Measurements from ENCODE around the gene HAPLN1. TPM values are rescaled to one million over a fixed set of nuclear protein-coding genes. Genes with fewer than 3 reads are reported as not detected.

Gene HAPLN1
- total and polyA plus RNA-seq, 2 of the 8 experiments (the other 6 are each of a cell fraction or from before 2014, with no cell fraction given) = 0.56 to 2.1 TPM

GRCh38 chr5:83721953-83722901 lies 1.6 kb upstream of the HAPLN1 start:
- Histone ChIP-seq H3K4me2 (ENCODE audit: insufficient read depth in 1 of 2, low read depth in 2 of 2, low read length in 2 of 2) (peak overlapping the region; percentile 81 to 84), H3K23me2 (ENCODE audit: low read depth, low read length) (peaks cover 9% of the 10 kb centered on the region; the same call in 1 of the 2 replicates), H3K56ac (replicated peaks; ENCODE audit: insufficient read length, low read depth, low read length) (peak overlapping the region; percentile 77), H3K14ac (ENCODE audit: insufficient read length) (no peak overlapping the region), H4K20me1 (replicated peaks in 1 of 2; ENCODE audit: control insufficient read depth in 1 of 2, insufficient read depth in 2 of 2, low read length in 2 of 2) (no peaks in the 10 kb centered on the region), H3K9me3 (ENCODE audit: insufficient read depth in 2 of 2, low read depth in 1 of 2, low read length in 1 of 2) (no peaks in the 10 kb centered on the region), H3K4ac (replicated peaks; ENCODE audit: insufficient read length, low read depth, low read length) (no peak overlapping the region), H4K91ac (replicated peaks; ENCODE audit: insufficient read length, low read length) (no peak overlapping the region), H3K4me1 (replicated peaks in 1 of 4; ENCODE audit: control insufficient read depth in 3 of 4, insufficient read depth in 4 of 4, low read length in 3 of 4) (peaks cover 0 to 16% (median 10%) of the 10 kb centered on the region in 4 experiments; a peak in 4 of 7 replicates), H2BK120ac (replicated peaks; ENCODE audit: low read depth, low read length) (no peak overlapping the region), H2BK15ac (ENCODE audit: low read length) (no peak overlapping the region), H2BK12ac (ENCODE audit: low read depth, low read length) (no peak overlapping the region), H2BK5ac (ENCODE audit: low read depth, low read length) (no peak overlapping the region; the same call in 1 of the 2 replicates), H3K79me1 (ENCODE audit: low read depth, low read length) (no peaks in the 10 kb centered on the region), H2BK20ac (ENCODE audit: low read length) (0 out of 2 replicates have a peak overlapping the region, but pooled peaks have one; percentile 16), H3K27ac (ENCODE audit: low read depth, low read length) (peak overlapping the region; percentile 22; the same call in 1 of the 2 replicates), H4K8ac (ENCODE audit: extremely low read depth, insufficient read depth, low read length) (peak overlapping the region; percentile 77; the same call in 1 of the 2 replicates), H2AK5ac (ENCODE audit: low read depth, low read length) (no peak overlapping the region), H2AFZ (ENCODE audit: low read length) (peak overlapping the region; percentile 91), H4K5ac (ENCODE audit: insufficient read length, low read depth, low read length) (peak overlapping the region; percentile 73), H3K9ac (replicated peaks in 1 of 4; ENCODE audit: extremely low read depth in 1 of 4, low read depth in 3 of 4, low read length in 3 of 4) (peak overlapping the region; percentile 59 to 76 (median 62); a peak in 6 of 7 replicates), H3K79me2 (ENCODE audit: control insufficient read depth in 1 of 2, insufficient read depth in 2 of 2, low read length in 2 of 2) (no peaks in the 10 kb centered on the region), H3K18ac (ENCODE audit: extremely low read depth, low read length) (peak overlapping the region; percentile 79; the same call in 1 of the 2 replicates), H3K27me3 (replicated peaks in 1 of 4; ENCODE audit: control insufficient read depth in 3 of 4, extremely low read depth in 1 of 4, insufficient read depth in 3 of 4, low read length in 3 of 4) (peaks cover 0 to 2% (median 0%) of the 10 kb centered on the region in 4 experiments; a peak in 2 of 7 replicates), H3K36me3 (ENCODE audit: control insufficient read depth in 2 of 4, insufficient read depth in 4 of 4, low read length in 3 of 4) (no peaks in the 10 kb centered on the region), H3K4me3 (ENCODE audit: extremely low read depth in 1 of 4, insufficient read depth in 2 of 4, low read depth in 3 of 4, low read length in 4 of 4) (peak overlapping the region; percentile 64 to 77 (median 70)), H3K23ac (ENCODE audit: insufficient read length) (no peak overlapping the region)
- ChIA-PET POLR2A (ENCODE audit: partially characterized antibody) (interaction anchor here (0.6 to 2.6 kb wide), 7 partner anchors 8 to 1095 kb away, joined by 3 to 8 read pairs (median 4); no protein-coding TSS in a partner anchor), CTCF (ENCODE audit: partially characterized antibody) (interaction anchor here (0.6 to 5.7 kb wide), 15 partner anchors 10 to 661 kb away, joined by 3 to 29 read pairs (median 3); no protein-coding TSS in a partner anchor)
- FAIRE-seq (peak; percentile 39), DNase-seq (ENCODE audit: low read depth in 1 of 2, low spot score in 2 of 2) (peak; percentile 53 to 85)
- WGBS, 2 experiments (ENCODE audit: extremely low coverage in 1 of 2, insufficient coverage in 1 of 2, insufficient read length in 1 of 2, insufficient replicate concordance in 2 of 2, low coverage in 1 of 2, low lambda C conversion rate in 2 of 2, missing lambda C conversion rate in 1 of 2) = 4% methylated on average over 69 of the region's 72 CpGs; no CpG with 5 or more reads in 1 of the 2 experiments
- peak; percentile 54; the same call in 1 of the 2 replicates for TF ChIP-seq TBP (IDR thresholded peaks at IDR 0.05; ENCODE audit: low read depth, low read length)
- 0 out of 2 replicates have a peak, but pooled peaks have one; percentile 16 for TF ChIP-seq CREB1 (IDR thresholded peaks at IDR 0.05)
- no peak for TF ChIP-seq TCF12 (IDR thresholded peaks at IDR 0.05; ENCODE audit: low read depth, low read length)
- no peak for TF ChIP-seq CTBP2 (IDR thresholded peaks at IDR 0.05; ENCODE audit: borderline replicate concordance, insufficient read depth, insufficient read length, low read length)
- peak; percentile 88 for TF ChIP-seq RBBP5 (IDR thresholded peaks at IDR 0.05; ENCODE audit: borderline replicate concordance, low read depth, low read length)
- peak; percentile 38 for TF ChIP-seq EZH2 (IDR thresholded peaks at IDR 0.05; ENCODE audit: low read depth, low read length, severe bottlenecking)
- TF ChIP-seq SP1 (IDR thresholded peaks at IDR 0.05; ENCODE audit: low read depth, low read length) = no peak
- TF ChIP-seq CHD2 (IDR thresholded peaks at IDR 0.05; ENCODE audit: low read length) = no peak
- no peak for TF ChIP-seq HDAC6 (IDR thresholded peaks at IDR 0.05; ENCODE audit: low read depth, low read length)
- peak; percentile 78 for TF ChIP-seq KDM4A (IDR thresholded peaks at IDR 0.05; ENCODE audit: low read depth, low read length, severe bottlenecking)
- no peak; the same call in none of the 2 replicates for TF ChIP-seq POLR2AphosphoS5 (IDR thresholded peaks at IDR 0.05; ENCODE audit: low read depth, low read length)
